HepG2 (cell line): Measurements from ENCODE around the gene KREMEN1. TPM values are rescaled to one million over a fixed set of nuclear protein-coding genes. Genes with fewer than 3 reads are reported as not detected.
A peak's percentile ranks its signal among the peaks of the same experiment; 100 is the strongest.

Source experiments
- ARNTL ChIP-seq: sonication (generic); formaldehyde crosslinking; IDR thresholded peaks from 2 replicates; pipeline ENCODE4 v1.4.0; 2020; ENCODE audit warnings: mild to moderate bottlenecking, missing genetic modification reagents
- CBX1 ChIP-seq: IDR thresholded peaks from one replicate; pipeline ENCODE4 v1.6.1; 2016; ENCODE audit warnings: antibody characterized with exemption, low read depth
- NRL ChIP-seq: sonication (generic); formaldehyde crosslinking; IDR thresholded peaks from 2 replicates; pipeline ENCODE4 v1.5.0; 2020; ENCODE audit warnings: missing genetic modification reagents, mild to moderate bottlenecking, moderate library complexity, borderline replicate concordance
- PAXIP1 ChIP-seq: sonication (generic); formaldehyde crosslinking; conservative IDR thresholded peaks from 2 replicates; pipeline ENCODE4 v1.4.0; 2020; ENCODE audit warnings: mild to moderate bottlenecking, missing genetic modification reagents, moderate library complexity
- PHF21A ChIP-seq: sonication (generic); formaldehyde crosslinking; IDR thresholded peaks from 2 replicates; pipeline ENCODE4 v1.5.0; 2020; ENCODE audit warnings: mild to moderate bottlenecking, missing genetic modification reagents
- RARG ChIP-seq: sonication (generic); formaldehyde crosslinking; IDR thresholded peaks from 2 replicates; pipeline ENCODE4 v1.4.0; 2020; ENCODE audit warnings: low read depth, mild to moderate bottlenecking, missing genetic modification reagents
- RBM39 ChIP-seq: fragments of 200-400 bp; formaldehyde crosslinking; IDR thresholded peaks from one replicate; pipeline ENCODE4 v1.6.1; 2018; ENCODE audit warnings: antibody characterized with exemption, mild to moderate bottlenecking, low read depth, low read length; ENCODE audit not compliant: poor library complexity, severe bottlenecking
- SYNCRIP ChIP-seq: fragments of 200-400 bp; formaldehyde crosslinking; IDR thresholded peaks from 2 replicates; pipeline ENCODE4 v1.6.1; 2018; ENCODE audit warnings: mild to moderate bottlenecking, low read depth, low read length; ENCODE audit not compliant: insufficient read depth
- THAP8 ChIP-seq: sonication (generic); formaldehyde crosslinking; IDR thresholded peaks from 2 replicates; pipeline ENCODE4 v1.5.1; 2020; ENCODE audit warnings: missing genetic modification reagents, mild to moderate bottlenecking, borderline replicate concordance
- TMF1 ChIP-seq: sonication (generic); formaldehyde crosslinking; IDR thresholded peaks from 2 replicates; pipeline ENCODE4 v1.8.1; 2022; ENCODE audit warnings: low read depth, missing genetic modification reagents
- ZBTB33 ChIP-seq: sonication (generic); formaldehyde crosslinking; IDR thresholded peaks from 2 replicates; pipeline ENCODE4 v1.4.0; 2020; ENCODE audit warnings: missing genetic modification reagents
- ZNF670 ChIP-seq: sonication (generic); formaldehyde crosslinking; IDR thresholded peaks from 2 replicates; pipeline ENCODE4 v1.8.0; 2022; ENCODE audit warnings: mild to moderate bottlenecking, missing genetic modification reagents, borderline replicate concordance
- polyA plus RNA-seq, 8 experiments: library from polyadenylated mRNA; depleted of rRNA in 3 of 8; stranded (reverse) in 7 of 8; unstranded in 1 of 8; fragments of >200 nt; fragmentation: Illumina TruSeq in 4 of 8; extraction: Trizol in 4 of 8; gene quantifications; 2 replicates each; pipeline versions ENCODE4 v1.2.1 to v1.2.3, GENCODE V29; 2011 to 2016; ENCODE audit warnings: low read depth in 4 of 8, missing spikeins in 1 of 8, mixed read lengths in 1 of 8; ENCODE audit not compliant: insufficient read depth in 1 of 8
- total RNA-seq, 5 experiments: library from RNA; depleted of rRNA; stranded (reverse); fragments of >200 nt; fragmentation: Illumina TruSeq; extraction: Trizol; gene quantifications; 2 replicates each; pipeline ENCODE4 v1.2.3, GENCODE V29; 2016; ENCODE audit warnings: low read depth in 1 of 5
- TF ChIP-seq, protein P1 (sequence below): IDR thresholded peaks from 2 replicates; pipeline ENCODE4 v1.6.1; 2016; ENCODE audit warnings: low read depth, control low read depth
- TF ChIP-seq, protein P2 (sequence below): sonication (generic); formaldehyde crosslinking; IDR thresholded peaks from 2 replicates; pipeline ENCODE4 v1.5.1; 2020; ENCODE audit warnings: mild to moderate bottlenecking, missing genetic modification reagents, moderate library complexity

Gene KREMEN1
- total and polyA plus RNA-seq, 2 of the 13 experiments (the other 11 are each of a cell fraction or from before 2014, with no cell fraction given), result 9.8 to 13.8 TPM

GRCh38 chr22:29073618-29074275 is 912 bp downstream of the KREMEN1 start (continued):
- TF ChIP-seq ARNTL (CRISPR knock-in tag) (no peak), PHF21A (CRISPR knock-in tag) (peak; percentile 42; the same call in 1 of the 2 replicates), TMF1 (no peak), SYNCRIP (no peak), ZNF670 (CRISPR knock-in tag) (no peak), NRL (CRISPR knock-in tag) (no peak), CBX1 (no peak), ZBTB33 (no peak), RARG (CRISPR knock-in tag) (no peak), RBM39 (no peak), PAXIP1 (CRISPR knock-in tag) (peak; percentile 13; the same call in 1 of the 2 replicates), THAP8 (no peak)
- TF ChIP-seq, protein P1, sequence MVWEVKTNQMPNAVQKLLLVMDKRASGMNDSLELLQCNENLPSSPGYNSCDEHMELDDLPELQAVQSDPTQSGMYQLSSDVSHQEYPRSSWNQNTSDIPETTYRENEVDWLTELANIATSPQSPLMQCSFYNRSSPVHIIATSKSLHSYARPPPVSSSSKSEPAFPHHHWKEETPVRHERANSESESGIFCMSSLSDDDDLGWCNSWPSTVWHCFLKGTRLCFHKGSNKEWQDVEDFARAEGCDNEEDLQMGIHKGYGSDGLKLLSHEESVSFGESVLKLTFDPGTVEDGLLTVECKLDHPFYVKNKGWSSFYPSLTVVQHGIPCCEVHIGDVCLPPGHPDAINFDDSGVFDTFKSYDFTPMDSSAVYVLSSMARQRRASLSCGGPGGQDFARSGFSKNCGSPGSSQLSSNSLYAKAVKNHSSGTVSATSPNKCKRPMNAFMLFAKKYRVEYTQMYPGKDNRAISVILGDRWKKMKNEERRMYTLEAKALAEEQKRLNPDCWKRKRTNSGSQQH, result no peak
- TF ChIP-seq, protein P2, sequence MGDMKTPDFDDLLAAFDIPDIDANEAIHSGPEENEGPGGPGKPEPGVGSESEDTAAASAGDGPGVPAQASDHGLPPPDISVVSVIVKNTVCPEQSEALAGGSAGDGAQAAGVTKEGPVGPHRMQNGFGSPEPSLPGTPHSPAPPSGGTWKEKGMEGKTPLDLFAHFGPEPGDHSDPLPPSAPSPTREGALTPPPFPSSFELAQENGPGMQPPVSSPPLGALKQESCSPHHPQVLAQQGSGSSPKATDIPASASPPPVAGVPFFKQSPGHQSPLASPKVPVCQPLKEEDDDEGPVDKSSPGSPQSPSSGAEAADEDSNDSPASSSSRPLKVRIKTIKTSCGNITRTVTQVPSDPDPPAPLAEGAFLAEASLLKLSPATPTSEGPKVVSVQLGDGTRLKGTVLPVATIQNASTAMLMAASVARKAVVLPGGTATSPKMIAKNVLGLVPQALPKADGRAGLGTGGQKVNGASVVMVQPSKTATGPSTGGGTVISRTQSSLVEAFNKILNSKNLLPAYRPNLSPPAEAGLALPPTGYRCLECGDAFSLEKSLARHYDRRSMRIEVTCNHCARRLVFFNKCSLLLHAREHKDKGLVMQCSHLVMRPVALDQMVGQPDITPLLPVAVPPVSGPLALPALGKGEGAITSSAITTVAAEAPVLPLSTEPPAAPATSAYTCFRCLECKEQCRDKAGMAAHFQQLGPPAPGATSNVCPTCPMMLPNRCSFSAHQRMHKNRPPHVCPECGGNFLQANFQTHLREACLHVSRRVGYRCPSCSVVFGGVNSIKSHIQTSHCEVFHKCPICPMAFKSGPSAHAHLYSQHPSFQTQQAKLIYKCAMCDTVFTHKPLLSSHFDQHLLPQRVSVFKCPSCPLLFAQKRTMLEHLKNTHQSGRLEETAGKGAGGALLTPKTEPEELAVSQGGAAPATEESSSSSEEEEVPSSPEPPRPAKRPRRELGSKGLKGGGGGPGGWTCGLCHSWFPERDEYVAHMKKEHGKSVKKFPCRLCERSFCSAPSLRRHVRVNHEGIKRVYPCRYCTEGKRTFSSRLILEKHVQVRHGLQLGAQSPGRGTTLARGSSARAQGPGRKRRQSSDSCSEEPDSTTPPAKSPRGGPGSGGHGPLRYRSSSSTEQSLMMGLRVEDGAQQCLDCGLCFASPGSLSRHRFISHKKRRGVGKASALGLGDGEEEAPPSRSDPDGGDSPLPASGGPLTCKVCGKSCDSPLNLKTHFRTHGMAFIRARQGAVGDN, result peak; percentile 80
